Activated effector memory CD4-positive, alpha-beta T cell treated with Interleukin-2 at 50 U/mL for 16 hours (primary cell): ENCODE data around the gene RPP30.
"Not testable (repeated sequence)": the region's sequence is repeated elsewhere in the genome, so short reads cannot be mapped to it uniquely, and the experiment has no call there.

Experiments used
- DNase-seq: peaks from one replicate; pipeline ENCODE4 v3.0.0-alpha.2; 2020

RPP30 gene

GRCh38 chr10:90872648-90873020 is 860 bp downstream of the RPP30 start:
- no peak for DNase-seq

GRCh38 chr10:90879062-90879461 is 7.3 kb downstream of the RPP30 start:
- no peak for DNase-seq

- DNase-seq = not testable (repeated sequence)
These were observed 8.4 kb downstream of the RPP30 start for GRCh38 chr10:90880059-90880719.

- no peak for DNase-seq
These were observed 12.7 kb downstream of the RPP30 start for GRCh38 chr10:90884431-90884830.

GRCh38 chr10:90885176-90885575 is 13.4 kb downstream of the RPP30 start:
- DNase-seq = no peak

GRCh38 chr10:90887555-90887954 is 15.8 kb downstream of the RPP30 start:
- no peak for DNase-seq

- no peak for DNase-seq
These were observed 16.6 kb downstream of the RPP30 start for GRCh38 chr10:90888387-90888786.

GRCh38 chr10:90889636-90890035 is 17.9 kb downstream of the RPP30 start:
- no peak for DNase-seq

GRCh38 chr10:90890347-90890746 is 18.6 kb downstream of the RPP30 start:
- DNase-seq = no peak

GRCh38 chr10:90893190-90893589 is 21.4 kb downstream of the RPP30 start:
- no peak for DNase-seq

- DNase-seq = not testable (repeated sequence)
These were observed 25.1 kb downstream of the RPP30 start for GRCh38 chr10:90896916-90897315.

- no peak for DNase-seq
These were observed 34.2 kb downstream of the RPP30 start for GRCh38 chr10:90905925-90906324.

- DNase-seq = no peak
These were observed 34.8 kb downstream of the RPP30 start for GRCh38 chr10:90906596-90906995.

- peak; percentile 0 for DNase-seq
These were observed 39.6 kb downstream of the RPP30 start for GRCh38 chr10:90911133-90912051.

GRCh38 chr10:90912174-90912573 is 40.4 kb downstream of the RPP30 start:
- DNase-seq = no peak

GRCh38 chr10:90912854-90913479 is 41.2 kb downstream of the RPP30 start:
- DNase-seq = no peak

GRCh38 chr10:90913774-90914420 is 42.1 kb downstream of the RPP30 start:
- no peak for DNase-seq

- DNase-seq = no peak
These were observed 43.4 kb downstream of the RPP30 start for GRCh38 chr10:90914992-90915765.

- no peak for DNase-seq
These were observed 43.9 kb downstream of the RPP30 start for GRCh38 chr10:90915766-90916075.

- DNase-seq = no peak
These were observed 44.8 kb downstream of the RPP30 start for GRCh38 chr10:90916392-90917237.

- no peak for DNase-seq
These were observed 45.6 kb downstream of the RPP30 start for GRCh38 chr10:90917238-90917967.
